ENCODE measurements around the gene USP53. TPM values are rescaled to one million over a fixed set of nuclear protein-coding genes. Genes with fewer than 3 reads are reported as not detected.

USP53 gene
- total and polyA plus RNA-seq, 5 donors from 2014 or later: 8.0 to 17.3 (median 12.0) TPM

DNA sequence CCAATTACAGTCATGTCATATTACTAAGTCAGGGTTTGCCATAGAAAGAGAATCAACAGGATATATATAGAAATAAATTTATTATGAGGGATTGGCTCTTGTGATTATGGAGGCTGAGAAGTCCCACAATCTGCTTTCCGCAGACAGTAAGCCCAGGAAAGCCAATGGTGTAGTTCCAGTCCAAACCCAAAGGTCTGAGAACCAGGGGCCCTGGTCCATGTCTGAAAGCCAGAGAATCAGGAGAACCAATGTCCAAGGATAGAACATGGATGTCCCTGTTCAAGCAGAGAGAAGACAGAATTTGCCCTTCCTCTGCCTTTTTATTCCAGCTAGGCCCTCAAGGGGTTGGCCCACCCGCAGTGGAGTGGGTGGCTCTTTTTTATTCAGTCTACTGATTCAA is 83.8 kb downstream of the USP53 start:
- H3K36me3 Mint-ChIP-seq: peaks cover 28% of the 10 kb centered on the region
- peak overlapping the region in 2 of 3 donors; percentile 69 to 90 for H3K27ac Mint-ChIP-seq

DNA sequence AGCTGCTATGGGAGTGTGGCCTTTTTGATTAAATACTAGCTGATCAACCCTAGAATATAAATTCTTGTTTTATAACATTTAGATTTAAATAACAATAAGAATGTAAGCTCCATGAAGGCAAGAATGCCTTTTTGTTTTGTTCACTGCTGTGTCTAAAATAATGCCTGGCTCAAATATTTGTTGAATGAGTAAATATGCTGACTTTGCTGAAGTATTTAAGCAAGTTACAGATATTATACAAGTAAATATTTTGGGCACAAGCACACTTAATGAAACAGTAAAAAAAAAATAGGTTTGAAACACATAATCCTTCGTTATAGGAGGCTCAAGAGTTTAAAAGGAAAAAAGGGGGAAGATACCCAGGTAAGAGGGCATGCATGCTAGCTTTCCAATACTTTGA is 85.3 kb downstream of the USP53 start:
- H3K36me3 ChIP-seq (ENCODE audit: control insufficient read depth, insufficient read depth, low read length): peaks cover 28% of the 10 kb centered on the region
- no peaks in the 10 kb centered on the region for H3K9me3 Mint-ChIP-seq
- no peaks in the 10 kb centered on the region for H3K27me3 ChIP-seq (ENCODE audit: control insufficient read depth, insufficient read depth, low read length)
- H3K4me3 Mint-ChIP-seq: peak overlapping the region in 3 of 4 donors; percentile 99 to 100 (median 100)
- peaks cover 21% of the 10 kb centered on the region for H3K36me3 Mint-ChIP-seq
- DNase-seq: no peak
- H3K9me3 ChIP-seq (ENCODE audit: control insufficient read depth in 2 of 2, low read length in 2 of 2): no peaks in the 10 kb centered on the region
- ATAC-seq (ENCODE audit: low read depth in 2 of 2): no peak
- peak overlapping the region in 2 of 3 donors; percentile 56 to 99 for H3K27ac Mint-ChIP-seq
- peak overlapping the region; percentile 99 for H3K4me3 ChIP-seq (ENCODE audit: low read depth, low read length)
- H3K27ac ChIP-seq (ENCODE audit: insufficient read depth, low read length, poor library complexity, severe bottlenecking): no peak overlapping the region
- peaks cover 16% of the 10 kb centered on the region for H3K4me1 ChIP-seq (ENCODE audit: control insufficient read depth, insufficient read depth, low read length, poor library complexity, severe bottlenecking)
- no peaks in the 10 kb centered on the region for H3K27me3 Mint-ChIP-seq
- peaks cover 23 to 52% (median 37%) of the 10 kb centered on the region in 4 donors for H3K4me1 Mint-ChIP-seq

More for the DNA sequence above, 83.8 kb downstream of the USP53 start:
- no peak overlapping the region for H3K4me3 ChIP-seq (ENCODE audit: low read depth, low read length)
- ATAC-seq (ENCODE audit: low read depth in 2 of 2) (no peak), DNase-seq (no peak)
- H3K27ac ChIP-seq (ENCODE audit: insufficient read depth, low read length, poor library complexity, severe bottlenecking): no peak overlapping the region
- H3K27me3 Mint-ChIP-seq: no peaks in the 10 kb centered on the region
- H3K4me3 Mint-ChIP-seq: peak overlapping the region in 2 of 4 donors; percentile 58 to 75
- no peaks in the 10 kb centered on the region for H3K9me3 ChIP-seq (ENCODE audit: control insufficient read depth in 2 of 2, low read length in 2 of 2)
- H3K4me1 ChIP-seq (ENCODE audit: control insufficient read depth, insufficient read depth, low read length, poor library complexity, severe bottlenecking): peaks cover 16% of the 10 kb centered on the region
- peaks cover 35% of the 10 kb centered on the region for H3K36me3 ChIP-seq (ENCODE audit: control insufficient read depth, insufficient read depth, low read length)
- no peaks in the 10 kb centered on the region for H3K9me3 Mint-ChIP-seq
- H3K27me3 ChIP-seq (ENCODE audit: control insufficient read depth, insufficient read depth, low read length): no peaks in the 10 kb centered on the region
- peaks cover 23 to 45% (median 36%) of the 10 kb centered on the region in 4 donors for H3K4me1 Mint-ChIP-seq

DNA sequence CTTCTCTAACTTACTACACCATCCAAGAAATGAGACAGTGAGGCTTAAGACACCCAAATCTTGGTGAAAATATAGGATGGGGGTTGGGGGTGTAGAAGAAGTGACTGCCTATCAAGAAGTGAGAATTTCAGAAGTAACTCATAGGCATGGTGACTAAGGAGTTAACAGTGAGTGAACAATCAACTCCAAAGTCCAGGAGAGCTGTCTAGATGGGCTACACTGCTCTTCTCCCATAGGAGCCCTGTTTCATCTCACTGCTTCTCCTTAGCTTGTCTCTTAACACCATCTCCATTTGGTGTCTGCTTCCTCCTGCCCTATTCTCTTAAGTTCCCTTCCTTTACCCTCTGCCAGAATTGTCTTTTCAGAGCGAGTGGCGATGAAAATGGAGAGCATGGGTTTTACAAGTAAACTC is 86.8 kb downstream of the USP53 start:
- Mint-ChIP-seq H3K36me3 (peaks cover 20% of the 10 kb centered on the region), H3K27me3 (no peaks in the 10 kb centered on the region), H3K4me3 (peak overlapping the region; percentile 97 to 100 (median 100)), H3K9me3 (no peaks in the 10 kb centered on the region), H3K27ac (peak overlapping the region; percentile 98 to 99 (median 99)), H3K4me1 (peaks cover 23 to 52% (median 37%) of the 10 kb centered on the region in 4 donors)
- no peaks in the 10 kb centered on the region for H3K27me3 ChIP-seq (ENCODE audit: control insufficient read depth, insufficient read depth, low read length)
- ATAC-seq (ENCODE audit: low read depth in 2 of 2) (no peak), DNase-seq (peak in 2 of 3 donors; percentile 16 to 50)
- peak overlapping the region; percentile 99 for H3K4me3 ChIP-seq (ENCODE audit: low read depth, low read length)
- H3K4me1 ChIP-seq (ENCODE audit: control insufficient read depth, insufficient read depth, low read length, poor library complexity, severe bottlenecking): peaks cover 16% of the 10 kb centered on the region
- H3K36me3 ChIP-seq (ENCODE audit: control insufficient read depth, insufficient read depth, low read length): peaks cover 23% of the 10 kb centered on the region
- peak overlapping the region; percentile 87 for H3K27ac ChIP-seq (ENCODE audit: insufficient read depth, low read length, poor library complexity, severe bottlenecking)
- no peaks in the 10 kb centered on the region for H3K9me3 ChIP-seq (ENCODE audit: control insufficient read depth in 2 of 2, low read length in 2 of 2)

DNA sequence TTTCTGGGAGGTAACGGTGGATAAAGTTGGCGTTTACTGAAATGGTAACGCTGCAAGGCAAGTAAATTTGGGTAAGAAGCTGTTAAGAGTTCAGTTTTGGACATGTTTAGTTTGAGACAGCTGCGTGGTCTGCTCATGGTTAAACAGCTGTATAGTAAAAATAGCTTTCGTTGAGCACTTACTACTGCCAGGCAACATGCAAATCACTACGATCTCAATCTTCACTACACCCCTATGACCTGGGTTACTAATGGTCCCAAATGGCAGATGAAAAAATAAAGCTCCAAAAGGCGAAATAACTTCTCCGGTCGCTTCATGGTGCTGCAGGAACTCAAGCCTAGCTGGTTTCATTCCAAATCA is 87.2 kb downstream of the USP53 start:
- peak overlapping the region; percentile 97 to 100 (median 100) for H3K4me3 Mint-ChIP-seq
- peaks cover 23 to 52% (median 37%) of the 10 kb centered on the region in 4 donors for H3K4me1 Mint-ChIP-seq
- peaks cover 20% of the 10 kb centered on the region for H3K36me3 Mint-ChIP-seq
- Histone ChIP-seq H3K36me3 (ENCODE audit: control insufficient read depth, insufficient read depth, low read length) (peaks cover 23% of the 10 kb centered on the region), H3K27ac (ENCODE audit: insufficient read depth, low read length, poor library complexity, severe bottlenecking) (peak overlapping the region; percentile 87), H3K27me3 (ENCODE audit: control insufficient read depth, insufficient read depth, low read length) (no peaks in the 10 kb centered on the region), H3K4me3 (ENCODE audit: low read depth, low read length) (peak overlapping the region; percentile 99), H3K4me1 (ENCODE audit: control insufficient read depth, insufficient read depth, low read length, poor library complexity, severe bottlenecking) (peaks cover 16% of the 10 kb centered on the region), H3K9me3 (ENCODE audit: control insufficient read depth in 2 of 2, low read length in 2 of 2) (no peaks in the 10 kb centered on the region)
- peaks cover 4% of the 10 kb centered on the region for H3K27me3 Mint-ChIP-seq
- H3K9me3 Mint-ChIP-seq: no peaks in the 10 kb centered on the region
- ATAC-seq (ENCODE audit: low read depth in 2 of 2) (peak in 1 of 2 donors; percentile 10), DNase-seq (peak in 1 of 3 donors; percentile 50)
- peak overlapping the region; percentile 98 to 99 (median 99) for H3K27ac Mint-ChIP-seq

DNA sequence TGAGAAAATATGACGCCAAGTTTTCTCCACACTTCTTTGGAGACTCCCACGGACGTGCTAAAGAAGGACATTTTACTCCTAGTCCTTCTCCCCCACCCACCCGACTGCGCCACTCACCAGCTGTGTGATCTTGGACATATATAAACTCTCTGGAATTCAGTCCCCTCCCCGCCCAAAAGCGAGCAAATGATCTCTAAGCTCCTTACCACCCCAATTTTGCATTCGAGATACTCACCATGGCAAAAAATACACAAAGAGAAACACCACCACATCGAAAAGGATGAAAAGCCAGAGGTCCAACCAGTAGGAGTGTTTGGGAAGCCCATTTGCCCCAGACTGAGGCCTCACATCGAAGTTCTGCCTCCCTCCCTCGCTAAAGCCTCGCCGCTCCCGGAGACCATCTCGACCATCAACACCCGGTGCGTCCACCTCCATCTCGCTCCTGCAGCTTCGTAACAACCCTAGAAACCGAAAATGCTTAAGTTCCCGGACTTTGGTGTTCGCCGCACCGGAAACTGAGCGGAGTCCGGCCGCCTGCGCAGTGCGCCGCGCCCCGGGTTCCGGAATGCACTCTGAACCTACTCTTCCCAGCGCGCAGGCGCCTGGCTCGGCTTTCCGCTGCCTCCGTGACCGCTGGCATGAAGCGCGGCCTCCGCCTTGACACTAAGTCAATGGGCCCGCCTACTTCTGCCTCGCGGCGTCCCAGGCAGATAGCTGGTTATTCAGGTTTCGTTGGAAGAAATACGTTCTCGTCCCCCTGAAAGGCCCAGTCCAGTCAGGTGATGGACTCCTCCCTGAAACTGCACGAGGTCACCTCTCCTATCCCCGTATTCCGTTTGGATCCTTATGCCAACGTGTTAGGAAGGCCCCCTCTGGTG is 87.8 kb downstream of the USP53 start:
- Mint-ChIP-seq H3K36me3 (peaks cover 20% of the 10 kb centered on the region), H3K9me3 (no peaks in the 10 kb centered on the region), H3K4me1 (peaks cover 23 to 52% (median 37%) of the 10 kb centered on the region in 4 donors), H3K27me3 (peaks cover 10% of the 10 kb centered on the region), H3K4me3 (peak overlapping the region; percentile 97 to 100 (median 100)), H3K27ac (peak overlapping the region; percentile 98 to 99 (median 99))
- Histone ChIP-seq H3K36me3 (ENCODE audit: control insufficient read depth, insufficient read depth, low read length) (peaks cover 23% of the 10 kb centered on the region), H3K4me3 (ENCODE audit: low read depth, low read length) (peak overlapping the region; percentile 99), H3K9me3 (ENCODE audit: control insufficient read depth in 2 of 2, low read length in 2 of 2) (no peaks in the 10 kb centered on the region), H3K27ac (ENCODE audit: insufficient read depth, low read length, poor library complexity, severe bottlenecking) (peak overlapping the region; percentile 87), H3K27me3 (ENCODE audit: control insufficient read depth, insufficient read depth, low read length) (no peaks in the 10 kb centered on the region), H3K4me1 (ENCODE audit: control insufficient read depth, insufficient read depth, low read length, poor library complexity, severe bottlenecking) (peaks cover 16% of the 10 kb centered on the region)
- ATAC-seq (ENCODE audit: low read depth in 2 of 2) (peak; percentile 96), DNase-seq (peak; percentile 81 to 96 (median 88))

DNA sequence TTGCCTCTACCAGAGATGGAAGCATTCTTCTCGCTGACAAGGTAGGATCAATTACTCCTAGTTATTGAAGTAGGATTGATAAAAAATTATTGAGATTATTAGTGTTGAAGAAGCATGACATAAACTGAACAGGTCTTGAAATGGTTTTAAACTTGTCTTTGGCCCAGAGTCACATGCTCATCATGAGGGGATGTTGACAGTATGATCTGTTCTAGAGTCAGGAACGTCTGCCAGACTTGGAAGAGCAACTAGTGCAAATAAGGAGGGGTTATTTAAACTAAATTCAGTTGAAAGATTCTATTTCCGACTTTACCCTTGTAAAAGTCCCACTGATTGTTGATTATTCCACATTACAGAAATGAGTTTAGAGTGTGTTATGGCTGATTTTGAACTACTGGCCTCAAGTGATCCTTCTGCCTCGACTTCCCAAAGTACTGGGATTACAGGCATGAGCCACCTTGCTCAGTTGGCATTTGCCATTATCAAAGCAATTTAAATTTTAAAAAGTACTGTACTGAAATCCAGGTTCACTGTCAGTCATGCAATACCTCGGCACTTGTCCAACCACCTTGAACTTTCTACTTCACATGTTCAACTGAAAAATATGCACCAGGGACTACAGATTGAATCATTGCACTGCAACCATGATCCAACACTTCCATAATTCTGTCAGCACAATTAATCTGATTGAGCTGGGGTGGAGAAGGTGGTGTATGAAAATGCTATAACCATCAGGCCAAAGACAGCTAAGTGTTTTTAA is 89.7 kb downstream of the USP53 start:
- H3K9me3 Mint-ChIP-seq: no peaks in the 10 kb centered on the region
- no peaks in the 10 kb centered on the region for H3K9me3 ChIP-seq (ENCODE audit: control insufficient read depth in 2 of 2, low read length in 2 of 2)
- DNase-seq (no peak), ATAC-seq (ENCODE audit: low read depth in 2 of 2) (no peak)
- peaks cover 22% of the 10 kb centered on the region for H3K4me1 ChIP-seq (ENCODE audit: control insufficient read depth, insufficient read depth, low read length, poor library complexity, severe bottlenecking)
- H3K4me3 Mint-ChIP-seq: peak overlapping the region; percentile 5 to 100 (median 70)
- H3K36me3 ChIP-seq (ENCODE audit: control insufficient read depth, insufficient read depth, low read length): peaks cover 6% of the 10 kb centered on the region
- peak overlapping the region in 2 of 3 donors; percentile 31 to 99 for H3K27ac Mint-ChIP-seq
- H3K27ac ChIP-seq (ENCODE audit: insufficient read depth, low read length, poor library complexity, severe bottlenecking): no peak overlapping the region
- H3K27me3 ChIP-seq (ENCODE audit: control insufficient read depth, insufficient read depth, low read length): no peaks in the 10 kb centered on the region
- H3K4me1 Mint-ChIP-seq: peaks cover 24 to 47% (median 35%) of the 10 kb centered on the region in 4 donors
- H3K4me3 ChIP-seq (ENCODE audit: low read depth, low read length): no peak overlapping the region
- H3K27me3 Mint-ChIP-seq: peaks cover 18% of the 10 kb centered on the region
- H3K36me3 Mint-ChIP-seq: peaks cover 8% of the 10 kb centered on the region

DNA sequence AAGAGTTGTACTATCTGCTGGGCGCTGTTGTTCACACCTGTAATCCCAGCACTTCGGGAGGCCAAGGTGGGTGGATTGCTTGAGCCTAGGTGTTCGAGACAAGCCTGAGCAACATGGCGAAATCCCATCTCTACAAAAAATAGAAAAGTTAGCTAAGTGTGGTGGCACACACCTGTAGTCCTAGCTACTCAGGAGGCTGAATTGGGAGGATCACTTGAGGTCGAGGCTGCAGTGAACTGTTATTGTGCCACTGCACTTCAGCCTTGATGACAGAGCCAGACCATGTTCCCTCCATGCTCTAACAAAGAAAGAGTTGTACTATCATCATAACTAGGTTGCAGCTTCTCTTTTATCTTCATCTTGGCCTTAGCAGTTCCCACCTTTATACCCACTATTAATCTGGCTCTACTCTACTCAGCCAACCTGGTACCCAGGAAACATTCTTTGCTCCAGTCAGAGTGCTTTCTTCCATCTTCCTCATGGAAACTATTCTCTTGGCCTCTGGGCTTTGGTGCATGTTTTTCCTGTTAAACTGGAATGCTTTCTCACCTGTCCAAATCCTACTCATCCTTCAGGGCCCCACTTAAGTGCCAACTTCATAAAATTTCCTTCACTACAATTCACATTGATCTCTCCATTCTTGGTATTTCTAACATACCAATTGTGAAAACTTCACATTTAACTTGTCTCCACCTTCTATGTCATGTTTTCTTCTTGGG is 91.2 kb downstream of the USP53 start:
- peaks cover 23% of the 10 kb centered on the region for H3K27me3 Mint-ChIP-seq
- Histone ChIP-seq H3K36me3 (ENCODE audit: control insufficient read depth, insufficient read depth, low read length) (no peaks in the 10 kb centered on the region), H3K9me3 (ENCODE audit: control insufficient read depth in 2 of 2, low read length in 2 of 2) (no peaks in the 10 kb centered on the region), H3K4me3 (ENCODE audit: low read depth, low read length) (no peak overlapping the region), H3K27me3 (ENCODE audit: control insufficient read depth, insufficient read depth, low read length) (no peaks in the 10 kb centered on the region), H3K4me1 (ENCODE audit: control insufficient read depth, insufficient read depth, low read length, poor library complexity, severe bottlenecking) (peaks cover 16% of the 10 kb centered on the region), H3K27ac (ENCODE audit: insufficient read depth, low read length, poor library complexity, severe bottlenecking) (no peak overlapping the region)
- peak overlapping the region in 2 of 4 donors; percentile 52 to 68 for H3K4me3 Mint-ChIP-seq
- no peaks in the 10 kb centered on the region for H3K36me3 Mint-ChIP-seq
- no peaks in the 10 kb centered on the region for H3K9me3 Mint-ChIP-seq
- peaks cover 16 to 39% (median 26%) of the 10 kb centered on the region in 4 donors for H3K4me1 Mint-ChIP-seq
- peak overlapping the region in 1 of 3 donors; percentile 70 for H3K27ac Mint-ChIP-seq
- ATAC-seq (ENCODE audit: low read depth in 2 of 2) (no peak), DNase-seq (no peak)
